ENCODE data around the gene PSME1. TPM values are rescaled to one million over a fixed set of nuclear protein-coding genes. Genes with fewer than 3 reads are reported as not detected.

PSME1 gene
- total RNA-seq, 6 donors from 2014 or later: 56.6 to 206 (median 142) TPM

- no peak for TF ChIP-seq POLR2A (IDR thresholded peaks at IDR 0.05)
- TF ChIP-seq EP300 (IDR thresholded peaks at IDR 0.05): no peak
- no peak for TF ChIP-seq CTCF (IDR thresholded peaks at IDR 0.05)
- no peak for TF ChIP-seq POLR2AphosphoS5 (IDR thresholded peaks at IDR 0.05)
- peaks cover 11 to 18% (median 15%) of the 10 kb centered on the region in 4 donors for H3K4me1 ChIP-seq
- no peak overlapping the region for H3K4me3 ChIP-seq
- WGBS, 2 donors: 94 to 98% methylated on average over 12 of the region's 12 CpGs
- DNase-seq (no peak), ATAC-seq (ENCODE audit: low FRiP score in 2 of 2) (no peak)
- peak overlapping the region in 1 of 4 donors; percentile 11 for H3K27ac ChIP-seq
- H3K36me3 ChIP-seq: peaks cover 33 to 75% (median 58%) of the 10 kb centered on the region in 4 donors
- no peaks in the 10 kb centered on the region for H3K9me3 ChIP-seq
- no peaks in the 10 kb centered on the region for H3K27me3 ChIP-seq
These were observed 21.3 kb downstream of the PSME1 start for GRCh38 chr14:24157331-24157730.

- Histone ChIP-seq H3K4me3 (no peak overlapping the region), H3K27ac (peak overlapping the region; percentile 89 to 99 (median 90)), H3K4me1 (peaks cover 30 to 44% (median 31%) of the 10 kb centered on the region in 4 donors), H3K36me3 (peaks cover 49 to 75% (median 65%) of the 10 kb centered on the region in 4 donors), H3K9me3 (no peaks in the 10 kb centered on the region), H3K27me3 (no peaks in the 10 kb centered on the region)
- WGBS, 2 donors: 94% methylated on average over 11 of the region's 11 CpGs
- DNase-seq (no peak), ATAC-seq (ENCODE audit: low FRiP score in 2 of 2) (no peak)
- TF ChIP-seq POLR2A (IDR thresholded peaks at IDR 0.05) (no peak), CTCF (IDR thresholded peaks at IDR 0.05) (no peak), EP300 (IDR thresholded peaks at IDR 0.05) (no peak)
These were observed 23.9 kb downstream of the PSME1 start for GRCh38 chr14:24159777-24160498.

DNA sequence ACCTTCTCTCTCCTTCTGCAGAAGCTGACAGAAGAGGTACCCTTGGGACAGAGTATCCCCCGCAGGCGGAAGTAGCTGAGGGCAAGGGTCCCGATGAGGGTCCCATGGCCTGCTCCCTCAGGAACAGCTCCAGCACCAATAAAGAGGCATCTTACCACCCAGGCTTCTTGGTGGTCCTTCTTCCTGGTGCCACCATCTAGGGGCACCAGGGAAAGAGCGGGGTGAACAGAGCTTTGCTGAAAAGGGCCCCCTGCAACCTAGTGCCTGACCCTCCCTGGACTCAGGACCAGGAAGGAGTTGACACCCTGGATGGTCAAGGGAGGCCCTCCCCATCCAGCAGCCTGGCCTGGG is 24.5 kb downstream of the PSME1 start:
- 87 to 96% methylated on average over 3 to 4 of the region's 4 CpGs for WGBS, 2 donors
- Histone ChIP-seq H3K27me3 (no peaks in the 10 kb centered on the region), H3K9me3 (no peaks in the 10 kb centered on the region), H3K27ac (peak overlapping the region; percentile 89 to 99 (median 90)), H3K4me1 (peaks cover 30 to 48% (median 31%) of the 10 kb centered on the region in 4 donors), H3K4me3 (no peak overlapping the region), H3K36me3 (peaks cover 49 to 75% (median 65%) of the 10 kb centered on the region in 4 donors)
- ATAC-seq (ENCODE audit: low FRiP score in 2 of 2): no peak
- no peak for DNase-seq
- TF ChIP-seq CTCF (IDR thresholded peaks at IDR 0.05) (no peak), POLR2AphosphoS5 (IDR thresholded peaks at IDR 0.05) (no peak), EP300 (IDR thresholded peaks at IDR 0.05) (no peak), POLR2A (IDR thresholded peaks at IDR 0.05) (no peak)

GRCh38 chr14:24160850-24161804 is 25.1 kb downstream of the PSME1 start, which contains the start of gene IRF9:
TSS of gene IRF9 (plus strand) at chr14:24161265. CDS start at chr14:24162145, 880 bp downstream.
- 0% methylated on average over 8 to 12 of the region's 12 CpGs for WGBS, 2 donors
- H3K9me3 ChIP-seq: no peaks in the 10 kb centered on the region
- H3K4me3 ChIP-seq: peak within 1 kb of the TSS; percentile 49 to 84 (median 70)
- H3K4me1 ChIP-seq: peaks cover 30 to 52% (median 31%) of the 10 kb centered on the region in 4 donors
- peak within 1 kb of the TSS; percentile 89 to 99 (median 90) for H3K27ac ChIP-seq
- no peaks in the 10 kb centered on the region for H3K27me3 ChIP-seq
- peak; percentile 95 to 96 for ATAC-seq (ENCODE audit: low FRiP score in 2 of 2)
- TF ChIP-seq POLR2AphosphoS5 (IDR thresholded peaks at IDR 0.05): peak; percentile 93 to 98
- TF ChIP-seq EP300 (IDR thresholded peaks at IDR 0.05): peak in 3 of 4 donors; percentile 19 to 97 (median 71)
- TF ChIP-seq POLR2A (IDR thresholded peaks at IDR 0.05): peak in 3 of 4 donors; percentile 61 to 87 (median 70)
- TF ChIP-seq CTCF (IDR thresholded peaks at IDR 0.05): peak; percentile 90 to 99 (median 99)
- peak; percentile 92 to 98 for DNase-seq
- H3K36me3 ChIP-seq: peaks cover 48 to 75% (median 65%) of the 10 kb centered on the region in 4 donors

Measured in upper lobe of left lung (tissue), 6 donors.